OCI-LY3 (cell line): ENCODE measurements around the gene FBXO38.

ENCODE experiments used
- H2AFZ ChIP-seq: fragments of 200-600, 300-600 bp; shearing (Covaris generic); 2 replicates; pipeline ENCODE4 v1.6.0; 2014; ENCODE audit warnings: antibody characterized with exemption, low read depth, low read length
- H3K27ac ChIP-seq: fragments of 200-600, 300-600 bp; sonication (generic); 2 replicates; pipeline ENCODE4 v1.5.1; 2014; ENCODE audit warnings: mild to moderate bottlenecking, low read length, moderate library complexity, mixed read lengths
- H3K27me3 ChIP-seq: fragments of 200-600, 300-600 bp; sonication (generic); 2 replicates; pipeline ENCODE4 v1.6.1; 2014; ENCODE audit warnings: low read depth, low read length, mixed read lengths
- H3K36me3 ChIP-seq: fragments of 200-600, 300-600 bp; sonication (generic); replicated peaks from 2 replicates; pipeline ENCODE3; 2014; ENCODE audit warnings: low read depth, low read length, mixed read lengths
- H3K4me1 ChIP-seq: fragments of 300-600, 200-600 bp; sonication (generic); 2 replicates; pipeline ENCODE4 v1.6.1; 2014; ENCODE audit warnings: low read length, mixed read lengths
- H3K4me2 ChIP-seq: fragments of 200-600, 300-600 bp; sonication (generic); 2 replicates; pipeline ENCODE4 v1.6.1; 2014; ENCODE audit warnings: low read length, mixed read lengths
- H3K4me3 ChIP-seq: fragments of 300-600, 200-600 bp; sonication (generic); 2 replicates; pipeline ENCODE4 v1.5.1; 2014; ENCODE audit warnings: antibody characterized with exemption, mild to moderate bottlenecking, low read length, moderate library complexity
- H3K79me2 ChIP-seq: fragments of 300-600, 200-600 bp; shearing (Covaris generic); 2 replicates; pipeline ENCODE4 v1.6.1; 2014; ENCODE audit warnings: mild to moderate bottlenecking, low read length, mixed read lengths
- H3K9ac ChIP-seq: fragments of 300-600, 200-600 bp; shearing (Covaris generic); 2 replicates; pipeline ENCODE4 v1.6.0; 2014; ENCODE audit warnings: mild to moderate bottlenecking, low read length, moderate library complexity
- H3K9me3 ChIP-seq: fragments of 200-600, 300-600 bp; shearing (Covaris generic); 2 replicates; pipeline ENCODE4 v1.6.1; 2014; ENCODE audit warnings: low read length, mixed read lengths; ENCODE audit not compliant: insufficient read depth
- H4K20me1 ChIP-seq: fragments of 200-600, 300-600 bp; sonication (generic); 2 replicates; pipeline ENCODE4 v1.6.1; 2016; ENCODE audit warnings: low read length, mixed read lengths; ENCODE audit not compliant: insufficient read depth
- CTCF ChIP-seq: fragments of 200-600, 300-600 bp; sonication (generic); IDR thresholded peaks from 2 replicates; pipeline ENCODE4 v1.5.1; 2014; ENCODE audit warnings: antibody characterized with exemption, low read length, low read depth
- EZH2phosphoT487 ChIP-seq: fragments of 200-600 bp; shearing (Covaris generic); IDR thresholded peaks from 2 replicates; pipeline ENCODE4 v1.6.1; 2018; ENCODE audit warnings: antibody characterized with exemption, mixed run types, low read depth

Gene FBXO38

GRCh38 chr5:148384380-148384737, 601 bp downstream of the FBXO38 start:
- Histone ChIP-seq H3K4me1 (peaks cover 29% of the 10 kb centered on the region), H3K4me2 (peak overlapping the region; percentile 90), H4K20me1 (peaks cover 12% of the 10 kb centered on the region), H3K27ac (peak overlapping the region; percentile 60), H3K9me3 (no peaks in the 10 kb centered on the region), H3K27me3 (no peaks in the 10 kb centered on the region), H3K4me3 (peak overlapping the region; percentile 83), H3K79me2 (peaks cover 47% of the 10 kb centered on the region), H2AFZ (no peak overlapping the region), H3K9ac (peak overlapping the region; percentile 85), H3K36me3 (no peaks in the 10 kb centered on the region)
- TF ChIP-seq EZH2phosphoT487 (no peak), CTCF (no peak)

GRCh38 chr5:148385094-148385493, 1.3 kb downstream of the FBXO38 start:
- TF ChIP-seq CTCF, result no peak
- TF ChIP-seq EZH2phosphoT487, result no peak
- Histone ChIP-seq H3K4me1 (peaks cover 29% of the 10 kb centered on the region), H3K27me3 (no peaks in the 10 kb centered on the region), H3K9me3 (no peaks in the 10 kb centered on the region), H3K4me3 (peak overlapping the region; percentile 83), H3K4me2 (peak overlapping the region; percentile 90), H4K20me1 (peaks cover 12% of the 10 kb centered on the region), H3K27ac (no peak overlapping the region), H2AFZ (no peak overlapping the region), H3K9ac (no peak overlapping the region), H3K79me2 (peaks cover 49% of the 10 kb centered on the region), H3K36me3 (no peaks in the 10 kb centered on the region)

GRCh38 chr5:148386041-148386440, 2.3 kb downstream of the FBXO38 start:
- no peaks in the 10 kb centered on the region for H3K36me3 ChIP-seq
- H3K9me3 ChIP-seq, result no peaks in the 10 kb centered on the region
- no peak overlapping the region for H3K27ac ChIP-seq
- H3K9ac ChIP-seq, result no peak overlapping the region
- peaks cover 29% of the 10 kb centered on the region for H3K4me1 ChIP-seq
- no peaks in the 10 kb centered on the region for H3K27me3 ChIP-seq
- TF ChIP-seq CTCF, result no peak
- TF ChIP-seq EZH2phosphoT487, result no peak
- no peak overlapping the region for H2AFZ ChIP-seq
- no peak overlapping the region for H3K4me2 ChIP-seq
- peaks cover 54% of the 10 kb centered on the region for H3K79me2 ChIP-seq
- H4K20me1 ChIP-seq, result peaks cover 12% of the 10 kb centered on the region
- no peak overlapping the region for H3K4me3 ChIP-seq

GRCh38 chr5:148387325-148387724, 3.6 kb downstream of the FBXO38 start:
- Histone ChIP-seq H2AFZ (no peak overlapping the region), H3K4me3 (no peak overlapping the region), H3K79me2 (peaks cover 65% of the 10 kb centered on the region), H4K20me1 (peaks cover 12% of the 10 kb centered on the region), H3K4me2 (no peak overlapping the region), H3K9me3 (no peaks in the 10 kb centered on the region), H3K9ac (no peak overlapping the region), H3K27me3 (no peaks in the 10 kb centered on the region), H3K36me3 (no peaks in the 10 kb centered on the region), H3K4me1 (peaks cover 28% of the 10 kb centered on the region), H3K27ac (no peak overlapping the region)
- TF ChIP-seq EZH2phosphoT487 (no peak), CTCF (no peak)
